Activated CD4-positive, alpha-beta T cell treated with anti-CD3 and anti-CD28 coated beads, Interleukin-10, Interleukin-2, amounts not matched to agents 100 ng/mL and 50 ng/mL, durations not matched to agents 16 hours and 8 hours (primary cell): ENCODE results near the gene SSC5D.

Source experiments
- DNase-seq: peaks from one replicate; pipeline ENCODE4 v3.0.0-alpha.2; 2020

Gene SSC5D

DNA sequence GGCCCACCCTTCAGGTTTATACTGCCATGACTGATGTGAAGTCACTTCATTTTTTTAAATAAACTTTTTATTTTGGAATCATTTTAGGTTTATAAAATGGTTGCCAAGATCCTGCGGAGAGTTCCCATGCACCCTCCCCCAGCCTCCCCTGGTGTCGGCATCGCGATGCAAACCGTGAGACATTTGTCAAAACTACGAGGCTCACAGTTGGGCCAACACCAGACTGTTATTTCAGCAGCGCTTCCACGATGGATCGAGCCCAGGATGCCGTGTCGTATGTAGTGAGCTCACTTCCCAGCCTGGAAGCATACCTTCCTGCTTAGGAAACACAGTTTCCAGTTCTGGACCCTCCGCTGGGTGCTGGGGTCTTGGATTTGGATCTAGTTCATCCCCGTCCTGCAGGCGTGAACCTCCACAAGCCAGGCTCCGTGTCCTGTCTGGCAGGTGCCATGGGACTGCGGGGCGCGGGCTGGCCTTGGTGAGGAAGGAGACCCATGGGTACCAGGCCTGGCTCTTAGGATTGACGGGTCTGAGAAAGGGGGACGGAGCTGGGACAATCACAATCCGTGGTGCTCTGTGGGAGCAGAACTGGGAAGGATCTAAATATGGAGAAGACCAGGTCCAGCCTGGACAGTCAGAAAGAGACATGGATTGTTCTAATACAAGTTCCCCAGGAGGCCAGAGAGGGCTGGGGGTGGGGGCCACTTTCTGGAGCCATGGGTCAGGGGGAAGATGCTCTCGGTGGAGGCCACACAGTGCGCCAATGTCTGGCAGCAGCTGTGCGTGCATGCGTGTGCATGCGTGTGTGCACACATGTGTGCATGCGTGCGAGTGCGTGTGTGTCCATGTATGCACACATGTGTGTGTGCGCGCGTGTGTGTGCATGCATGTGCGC, 51.1 kb downstream of the SSC5D start:
- DNase-seq: no peak

DNA sequence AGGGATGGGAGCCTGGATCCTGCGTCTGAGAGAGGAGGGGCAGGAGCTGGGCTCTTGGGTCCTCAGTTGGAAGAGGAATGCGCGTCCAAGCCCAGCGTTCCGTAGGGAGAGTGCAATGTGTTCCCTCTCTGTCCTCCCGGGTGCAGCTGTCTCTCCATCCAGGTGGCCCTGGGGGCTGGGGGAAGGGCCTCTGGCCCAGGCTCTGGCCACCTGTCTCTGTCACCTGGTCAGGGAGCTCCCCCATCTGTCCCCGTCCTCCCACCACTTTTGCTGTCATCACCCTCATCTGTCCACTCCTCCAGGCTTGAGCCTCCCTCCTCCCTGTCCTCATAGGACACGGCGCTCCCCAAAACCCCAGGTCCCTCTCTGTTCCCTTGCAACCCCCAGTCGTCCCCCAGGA, 52.4 kb downstream of the SSC5D start:
- no peak for DNase-seq

DNA sequence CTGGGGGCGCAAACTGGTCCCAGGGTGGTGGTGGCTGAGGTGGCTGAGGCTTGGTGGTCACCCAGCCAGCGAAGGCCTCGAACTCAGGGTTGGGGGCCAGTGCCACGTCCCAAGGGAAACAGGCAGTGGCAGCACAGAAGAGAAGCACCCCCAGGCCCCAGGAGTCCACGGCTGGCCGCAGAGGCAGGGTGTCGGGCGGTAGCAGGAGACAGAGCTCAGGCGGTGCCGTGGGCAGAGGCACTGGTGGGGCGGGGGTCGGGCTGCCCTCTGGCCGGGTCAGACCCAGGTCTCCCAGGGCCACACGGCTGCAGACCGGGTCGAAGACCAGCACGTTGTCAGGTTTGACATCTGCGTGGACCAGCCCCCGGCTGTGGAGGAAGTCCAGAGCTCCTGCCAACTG, 52.9 kb downstream of the SSC5D start:
- no peak for DNase-seq

DNA sequence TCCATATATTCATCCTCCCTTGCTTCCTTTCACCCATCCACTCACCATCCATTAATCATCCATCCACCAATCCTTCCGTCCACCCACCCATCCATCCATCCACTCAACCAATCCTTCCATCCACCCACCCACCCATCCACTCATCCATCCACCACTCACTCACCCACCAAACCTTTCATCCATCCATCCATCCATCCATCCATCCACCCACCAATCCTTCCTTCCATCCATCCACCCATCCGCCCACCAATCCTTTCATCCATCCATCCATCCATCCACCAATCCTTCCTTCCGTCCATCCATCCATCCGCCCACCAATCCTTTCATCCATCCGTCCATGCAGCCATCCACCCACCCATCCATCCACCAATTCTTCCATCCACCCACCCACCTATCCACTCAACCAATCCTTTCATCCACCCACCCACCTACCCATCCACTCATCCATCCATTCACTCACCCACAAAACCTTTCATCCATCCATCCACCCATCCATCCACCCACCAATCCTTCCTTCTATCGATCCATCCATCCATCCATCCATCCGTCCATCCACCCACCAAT, 54.1 kb downstream of the SSC5D start:
- DNase-seq: no peak

DNA sequence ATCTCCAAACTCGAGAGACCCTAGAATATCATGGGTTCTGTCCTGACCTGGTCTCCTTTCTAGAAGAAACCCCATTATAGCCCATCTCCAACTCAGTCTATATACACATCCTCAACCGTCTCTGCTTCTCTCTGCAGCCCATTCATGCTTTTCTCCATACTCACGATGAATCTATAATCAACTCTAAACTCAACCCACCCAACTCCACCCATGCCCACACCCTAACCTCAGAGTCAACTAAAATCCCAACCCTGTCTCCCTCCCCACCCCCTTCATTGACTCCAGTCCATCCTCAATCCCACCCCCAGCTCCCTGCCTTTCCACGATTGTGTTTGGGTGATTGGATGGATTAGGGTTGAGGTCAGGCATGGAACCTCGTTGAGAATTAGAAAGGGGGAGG, 55.3 kb downstream of the SSC5D start:
- DNase-seq: no peak

DNA sequence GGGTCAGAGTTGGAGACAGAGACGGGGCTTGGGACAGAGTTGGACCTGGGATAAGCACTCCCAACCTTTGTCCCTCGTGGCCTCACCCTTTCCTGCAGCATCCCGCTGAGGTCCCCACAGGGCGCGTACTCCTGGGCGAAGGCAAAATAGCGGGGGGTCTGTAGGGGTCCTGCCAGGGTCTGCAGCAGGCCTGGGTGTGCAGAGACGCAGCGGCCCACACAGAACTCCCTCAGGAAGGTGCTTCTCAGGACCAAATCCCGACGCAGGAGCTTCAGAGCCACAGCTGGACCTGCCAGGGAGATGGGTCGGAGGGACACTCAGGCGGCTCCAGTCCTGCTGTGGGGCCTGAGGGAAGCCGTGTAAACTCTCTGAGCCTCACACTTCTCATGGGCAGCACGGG, 55.8 kb downstream of the SSC5D start:
- no peak for DNase-seq

DNA sequence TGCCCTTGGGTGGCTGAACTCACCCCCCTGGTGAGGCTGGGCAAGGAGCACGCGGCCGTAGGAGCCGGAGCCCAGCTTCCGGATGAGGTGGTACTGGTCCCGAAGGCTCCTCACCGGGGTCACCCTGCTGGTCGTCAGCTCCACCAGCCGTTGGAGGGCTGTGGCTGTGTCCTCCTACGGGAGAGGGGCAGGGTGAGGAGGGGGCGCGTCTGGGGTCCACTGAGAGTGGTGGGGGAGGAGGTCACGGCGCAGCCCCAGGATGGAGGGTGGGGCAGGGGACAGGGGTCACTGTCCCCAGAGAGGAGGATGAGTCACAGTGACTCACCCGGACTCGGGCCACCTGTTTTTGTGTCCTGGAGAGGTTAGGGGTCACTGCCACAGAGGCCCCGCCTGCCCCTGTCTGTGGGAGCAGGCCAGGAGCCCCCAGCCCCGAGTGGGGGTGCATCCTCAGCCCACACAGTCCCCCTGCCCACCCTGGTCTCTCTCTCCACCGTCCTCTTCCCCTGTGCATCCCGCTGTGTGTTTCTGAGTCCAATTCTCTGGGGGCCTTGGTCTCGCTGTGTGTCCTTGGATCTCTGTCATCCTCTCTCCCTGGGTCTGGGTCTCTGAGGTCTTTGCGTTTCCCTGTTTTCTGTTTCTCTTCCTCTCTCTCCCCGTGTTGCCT, 56.7 kb downstream of the SSC5D start:
- DNase-seq: no peak

DNA sequence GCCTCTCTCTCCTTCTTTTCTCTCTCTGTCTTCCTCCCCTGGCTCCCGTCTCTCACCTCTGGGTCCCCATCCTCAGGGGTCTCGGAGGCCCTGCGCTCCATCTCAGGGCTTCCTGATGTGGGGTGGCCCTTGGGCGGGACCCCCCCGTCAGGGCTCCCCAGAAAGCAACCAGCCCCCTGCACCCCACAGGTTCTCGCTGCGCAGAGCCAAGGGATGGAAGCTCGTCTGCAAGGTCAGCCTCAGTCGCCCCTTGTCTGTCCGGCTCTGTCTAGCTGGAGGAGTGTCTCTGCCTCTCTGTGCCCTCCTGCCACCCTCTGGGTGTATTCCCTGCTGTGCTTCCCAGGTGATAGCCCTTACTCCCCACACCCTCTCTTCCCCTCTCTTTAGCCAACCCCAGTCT, 57.2 kb downstream of the SSC5D start, which contains the start of gene SBK3:
Gene SBK3, minus strand, starts transcription at position 101 of the 400 bp plus-strand sequence. Its CDS starts 0 bp downstream, at position 101.
- DNase-seq: no peak

DNA sequence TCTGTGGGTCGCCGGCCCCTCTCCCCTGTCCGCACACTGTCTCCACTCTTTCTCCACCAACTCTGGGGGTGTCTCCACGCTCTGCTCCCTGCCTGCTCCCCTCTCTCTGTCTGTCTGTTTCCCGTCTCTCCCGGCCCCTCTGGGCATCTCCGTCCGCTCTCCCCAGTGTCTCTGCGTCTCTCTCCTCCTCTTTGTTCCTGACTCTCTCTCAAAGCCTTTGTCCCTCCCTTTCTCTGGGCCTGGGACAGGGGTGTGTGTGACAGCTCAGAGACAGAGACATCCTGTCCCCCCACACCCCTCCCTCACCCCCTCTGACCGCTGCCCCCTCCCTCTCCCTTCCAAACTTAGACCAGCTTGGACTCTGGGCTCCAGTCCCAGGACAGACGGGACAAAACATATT, 57.8 kb downstream of the SSC5D start:
- DNase-seq: no peak

DNA sequence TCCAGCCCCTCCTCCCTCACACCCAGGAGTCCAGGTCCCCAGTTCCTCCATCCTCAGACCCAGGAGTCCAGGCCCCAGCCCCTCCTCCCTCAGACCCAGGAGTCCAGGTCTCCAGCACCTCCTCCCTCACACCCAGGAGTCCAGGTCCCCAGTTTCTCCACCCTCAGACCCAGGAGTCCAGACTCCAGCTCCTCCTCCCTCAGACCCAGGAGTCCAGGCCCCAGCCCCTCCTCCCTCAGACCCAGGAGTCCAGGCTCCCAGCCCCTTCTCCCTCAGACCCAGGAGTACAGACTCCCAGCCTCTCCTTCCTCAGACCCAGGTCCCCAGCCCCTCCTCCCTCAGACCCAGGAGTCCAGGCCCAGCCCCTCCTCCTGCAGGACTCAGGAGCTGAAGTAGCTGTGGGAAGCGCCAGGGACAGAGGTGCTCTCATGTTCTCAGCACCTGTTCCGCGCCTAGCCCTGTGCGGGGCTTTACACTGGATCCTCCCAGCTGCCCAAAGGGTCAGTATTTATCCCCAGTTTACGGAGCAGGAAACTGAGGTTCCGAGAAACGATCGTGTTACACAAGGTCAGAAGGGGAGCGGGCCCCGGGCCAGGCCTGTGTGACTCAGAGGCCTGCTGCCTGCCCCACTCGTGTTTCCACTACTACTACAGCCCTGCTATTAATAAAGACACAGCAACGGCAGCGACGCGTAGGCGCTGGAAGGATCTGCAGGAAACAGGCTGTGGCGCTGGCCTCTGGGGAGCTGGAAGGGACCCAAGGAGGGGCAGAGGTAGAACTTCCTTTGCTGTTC, 58.8 kb downstream of the SSC5D start:
- no peak for DNase-seq

DNA sequence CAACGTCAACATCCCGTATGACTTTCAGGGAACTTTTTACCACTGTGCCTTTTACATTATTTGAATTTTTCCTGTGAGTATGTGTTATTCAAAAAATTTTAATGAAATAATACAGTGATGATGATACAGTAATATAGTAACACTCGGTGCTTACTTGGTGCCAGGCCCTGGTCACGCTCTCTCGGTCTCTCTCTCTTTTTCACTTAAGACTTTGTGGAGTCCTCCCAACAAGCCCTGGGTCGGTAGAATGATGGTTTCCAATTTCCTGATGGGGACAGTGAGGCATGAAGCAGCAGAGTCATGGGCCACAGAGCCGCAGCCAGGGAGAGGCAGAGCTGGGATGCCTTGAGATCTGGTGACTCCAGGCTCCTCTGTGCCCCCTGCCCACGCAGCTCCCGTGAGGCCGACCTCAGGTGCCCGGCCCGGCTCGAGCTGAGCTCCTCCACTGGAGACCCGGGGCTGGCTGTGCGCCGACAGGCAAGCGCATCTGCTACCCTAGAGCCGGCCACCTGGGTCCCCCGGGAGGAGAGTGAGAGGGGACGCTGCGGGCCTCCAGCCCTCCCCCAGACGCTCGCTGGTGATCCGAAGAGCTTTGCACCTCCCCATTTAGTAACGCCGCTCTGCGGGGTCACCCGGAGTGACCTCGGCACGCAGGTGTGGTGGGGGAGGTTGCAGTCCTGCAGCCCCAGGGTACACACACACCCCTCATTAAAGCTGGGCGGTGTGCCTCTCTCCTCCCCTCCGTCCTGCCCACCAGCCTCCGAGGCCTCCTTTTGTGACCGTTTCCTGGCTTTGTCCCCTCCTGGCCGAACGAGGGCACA, 61.5 kb downstream of the SSC5D start:
- no peak for DNase-seq

DNA sequence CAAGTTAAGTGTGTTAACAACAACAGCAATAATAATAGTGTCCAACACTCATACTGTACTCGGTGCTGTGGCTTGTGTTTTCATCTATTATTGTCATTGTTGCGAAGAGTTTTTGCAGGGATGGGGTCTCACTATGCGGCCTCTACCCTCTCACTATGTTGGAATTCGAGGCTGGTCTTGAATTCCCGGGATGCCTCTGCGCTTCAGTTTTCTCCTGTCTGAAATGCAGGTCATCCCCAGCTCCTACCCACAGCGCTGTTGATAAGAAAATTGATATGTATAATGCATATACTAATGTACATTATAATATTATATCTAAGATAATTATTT, 62.0 kb downstream of the SSC5D start:
- DNase-seq: no peak

DNA sequence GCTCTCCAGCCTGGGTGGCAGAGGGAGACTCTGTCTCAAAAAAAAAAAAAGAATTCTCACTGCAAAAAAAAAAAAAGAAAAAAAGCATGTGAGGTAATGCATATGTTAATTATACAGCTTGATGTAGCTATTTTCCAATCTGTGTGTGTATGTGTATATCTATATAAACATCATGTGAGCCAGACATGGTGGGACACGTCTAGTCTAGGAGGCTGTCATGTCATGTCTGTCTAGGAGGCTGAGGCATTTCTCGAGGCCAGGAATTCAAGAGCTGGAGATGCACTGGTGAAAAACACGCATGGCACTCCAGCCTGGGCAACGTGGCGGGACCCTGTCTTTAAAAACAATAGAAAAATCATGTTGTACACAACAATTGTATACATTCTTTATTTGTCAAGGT, 64.0 kb downstream of the SSC5D start:
- no peak for DNase-seq

DNA sequence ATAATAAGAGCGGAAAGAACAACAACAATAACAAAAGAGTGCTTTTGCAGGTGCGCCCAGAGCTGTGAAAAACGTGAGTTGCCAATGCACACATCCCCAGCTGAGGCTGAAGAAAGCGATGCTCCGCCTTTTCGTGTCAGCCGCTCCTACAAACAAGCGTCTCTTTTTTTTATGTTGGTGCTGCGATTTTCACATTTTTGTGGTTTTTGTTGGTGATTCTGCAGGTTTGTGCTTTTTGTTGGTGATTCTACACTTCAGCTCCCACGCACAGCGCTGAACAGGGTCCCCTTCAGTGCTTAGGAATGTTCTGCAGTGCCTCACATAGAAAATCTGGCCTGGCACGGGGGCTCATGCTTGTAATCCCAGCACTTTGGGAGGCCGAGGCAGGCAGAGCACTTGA, 64.4 kb downstream of the SSC5D start:
- no peak for DNase-seq

DNA sequence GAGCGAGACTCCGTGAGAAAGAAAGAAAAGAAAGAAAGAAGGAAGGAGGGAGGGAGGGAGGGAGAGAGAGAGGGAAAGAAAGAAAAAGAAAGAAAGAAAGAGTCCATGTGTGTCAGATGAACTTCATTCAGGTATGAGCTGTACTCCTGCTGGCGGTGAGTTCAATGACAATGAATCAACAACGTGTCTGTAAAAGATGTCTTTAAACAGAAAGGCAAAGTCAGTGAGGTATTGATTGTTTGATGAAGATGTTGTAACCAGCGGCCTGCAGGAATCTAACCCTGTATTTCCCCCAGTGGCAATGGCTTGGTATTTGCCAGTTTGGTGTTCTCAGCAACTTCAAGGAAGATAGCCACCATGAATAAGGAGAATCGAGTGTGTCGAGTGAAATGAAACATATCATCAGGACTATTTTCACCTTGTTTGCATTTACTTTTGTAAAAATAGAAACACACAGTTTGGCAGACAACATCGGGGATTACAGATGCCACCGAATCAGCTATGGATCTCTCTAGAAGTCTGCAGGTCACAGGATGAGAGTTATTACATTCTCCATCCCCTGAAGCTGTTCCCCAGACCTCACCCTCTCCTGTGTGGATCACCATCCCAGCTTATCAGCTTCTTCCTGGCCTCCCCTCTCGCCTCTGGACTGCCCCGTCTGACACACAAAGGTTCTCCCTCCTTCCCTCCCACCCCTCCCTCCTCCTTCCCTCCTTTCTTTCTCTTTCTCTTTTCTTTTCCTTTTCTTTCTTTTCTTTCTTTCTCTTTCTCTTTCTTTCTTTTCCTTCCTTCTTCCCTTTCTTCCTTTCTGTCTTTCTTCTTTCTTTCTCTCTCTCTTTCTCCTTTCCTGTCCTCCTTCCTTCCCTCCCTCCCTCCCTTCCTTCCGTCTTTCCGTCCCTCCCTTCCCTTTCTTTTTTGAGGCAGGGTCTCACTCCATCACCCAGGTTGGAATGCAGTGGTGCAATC, 65.3 kb downstream of the SSC5D start:
- no peak for DNase-seq

DNA sequence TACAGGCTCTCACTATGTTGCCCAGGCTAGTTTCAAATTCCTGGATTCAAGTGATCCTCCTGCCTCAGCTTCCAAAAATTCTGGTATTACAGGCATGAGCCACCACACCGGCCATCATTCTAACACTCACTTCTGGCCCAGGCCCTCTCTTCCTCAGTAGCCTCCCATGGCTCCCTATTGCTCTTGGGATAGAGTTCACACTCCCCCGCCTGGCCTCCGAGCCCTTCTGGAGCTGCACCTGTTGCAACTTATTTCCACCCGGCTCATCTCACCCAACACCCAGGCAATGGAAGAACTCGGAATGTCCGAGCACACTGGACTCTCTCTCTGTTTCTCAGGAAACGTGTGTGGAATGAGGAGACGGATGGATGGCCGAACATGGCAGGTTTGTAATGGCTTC, 66.1 kb downstream of the SSC5D start:
- no peak for DNase-seq

DNA sequence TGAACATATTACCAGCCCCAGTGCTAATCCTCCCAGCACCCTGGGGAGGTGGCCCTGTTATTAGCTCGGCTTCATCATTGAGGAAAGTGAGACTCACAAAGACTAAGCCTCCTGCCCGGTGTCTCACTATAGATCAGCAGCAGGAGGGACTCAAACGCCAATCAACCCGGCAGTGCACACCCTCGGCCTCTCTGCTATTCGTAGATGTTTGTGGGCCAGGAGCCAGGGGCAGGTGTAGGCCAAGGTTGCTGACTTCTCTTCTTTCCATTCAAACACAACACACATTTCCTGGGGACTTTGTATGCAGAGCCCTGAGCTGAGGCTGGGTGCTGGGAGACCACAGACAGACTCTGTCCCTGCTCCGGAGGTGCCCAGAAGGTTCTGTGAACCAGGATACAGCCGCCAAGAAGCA, 66.5 kb downstream of the SSC5D start:
- DNase-seq: no peak

DNA sequence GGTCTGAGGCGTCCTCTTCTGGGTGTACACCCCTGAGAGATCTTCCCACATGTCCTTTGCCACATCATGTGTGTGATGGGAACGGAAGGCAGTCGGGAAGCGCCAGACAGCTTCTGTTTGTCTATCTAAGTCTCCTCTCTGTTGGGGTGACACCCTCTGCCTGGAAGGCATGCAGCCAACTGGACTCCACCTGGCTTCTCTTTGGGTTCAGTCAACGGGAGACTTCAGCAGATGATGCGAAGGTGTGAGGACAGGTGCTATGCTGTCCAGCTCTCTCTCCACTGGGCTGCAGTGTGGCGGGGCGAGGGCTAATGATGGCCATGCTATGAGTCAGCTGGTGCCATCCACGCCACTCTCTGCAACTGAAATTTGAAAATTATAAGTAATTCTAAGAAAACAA, 71.4 kb downstream of the SSC5D start:
- no peak for DNase-seq

DNA sequence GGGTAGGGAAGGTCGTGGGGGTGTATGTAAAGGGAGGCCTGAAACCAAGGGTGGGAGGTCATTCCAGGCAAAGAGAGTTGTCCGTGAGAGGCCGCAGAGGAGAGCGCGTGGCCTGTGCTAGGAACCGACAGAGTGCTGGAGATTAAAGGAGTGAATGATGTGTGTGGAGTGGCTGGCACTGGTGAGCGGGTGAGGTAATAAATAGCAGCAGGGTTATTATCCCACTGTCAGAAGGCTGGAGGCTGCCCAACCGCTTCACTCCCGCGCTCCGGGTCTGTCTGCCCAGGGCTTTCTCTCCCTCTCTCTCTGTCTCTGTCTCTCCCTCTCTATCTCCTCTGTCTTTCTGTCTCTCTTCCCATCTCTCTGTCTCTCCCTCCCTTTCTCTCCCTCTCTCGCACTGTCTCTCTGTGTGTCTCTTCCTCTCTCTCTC, 75.0 kb downstream of the SSC5D start:
- no peak for DNase-seq

DNA sequence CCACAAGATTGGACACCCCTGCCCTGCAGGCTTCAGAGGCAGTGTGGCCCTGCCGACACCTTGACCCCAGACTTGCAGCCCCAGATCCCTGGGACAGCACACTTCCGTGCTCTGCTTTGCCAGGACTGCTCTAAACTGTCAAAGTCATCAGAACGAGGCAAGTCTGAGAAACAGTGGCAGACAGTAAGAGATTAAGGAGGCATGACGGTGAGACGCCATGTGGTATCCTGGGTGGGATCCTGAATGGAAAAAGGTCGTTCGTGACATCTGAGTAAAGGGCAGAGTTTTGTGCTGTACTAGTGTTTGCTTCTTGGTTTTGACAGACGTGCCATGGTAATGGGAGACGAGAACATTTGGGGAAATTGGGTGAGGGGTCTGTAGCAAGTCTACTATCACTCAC, 78.6 kb downstream of the SSC5D start:
- DNase-seq: no peak

DNA sequence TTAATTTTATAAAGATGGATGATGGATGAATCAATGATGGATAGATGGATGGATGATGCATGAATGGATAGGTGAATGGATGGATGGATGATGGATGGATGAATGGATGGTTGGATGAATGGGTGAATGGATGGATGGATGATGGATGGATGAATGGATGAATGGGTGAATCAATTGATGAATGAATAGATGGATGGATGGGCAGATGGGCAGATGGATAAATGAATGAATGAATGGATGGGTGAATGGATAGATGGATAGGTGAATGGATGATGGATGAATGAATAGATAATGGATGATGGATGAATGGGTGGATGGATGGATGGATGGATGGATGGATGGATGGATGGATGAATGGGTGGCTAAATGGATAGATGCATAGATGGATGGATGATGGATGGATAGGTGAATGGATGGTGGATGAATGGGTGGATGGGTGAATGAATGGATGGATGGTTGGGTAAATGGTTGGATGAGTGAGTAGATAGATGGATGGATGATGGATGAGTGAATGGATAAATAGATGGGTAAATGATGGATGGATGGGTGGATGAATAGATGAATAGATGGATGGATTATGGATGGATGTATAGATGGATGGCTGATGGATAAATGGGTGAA, 79.6 kb downstream of the SSC5D start:
- no peak for DNase-seq
